Breast epithelium (tissue), 3 donors: ENCODE results near the gene TMEM200C.

Experiments
- CTCF ChIP-seq, 3 donors: fragments of 450-650 bp; IDR thresholded peaks; one replicate each; pipeline ENCODE4 v1.5.1; 2016 to 2017; ENCODE audit warnings: antibody characterized with exemption in 3 of 3, mild to moderate bottlenecking in 3 of 3, moderate library complexity in 3 of 3
- POLR2A ChIP-seq: fragments of 450-650 bp; IDR thresholded peaks from one replicate; pipeline ENCODE4 v1.6.1; 2016; ENCODE audit warnings: antibody characterized with exemption, mild to moderate bottlenecking, moderate library complexity

- TF ChIP-seq CTCF (IDR thresholded peaks at IDR 0.05): peak; percentile 38 to 75 (median 67)
- no peak for TF ChIP-seq POLR2A
Observed at GRCh38 chr18:5868218-5868854, 27.0 kb downstream of the TMEM200C start.
